Stimulated activated CD8-positive, alpha-beta memory T cell treated with anti-CD3 and anti-CD28 coated beads, Interleukin-15, amount 100 ng/mL, for 48 hours (primary cell): ENCODE measurements around the gene LGALS7B.
"Not testable (repeated sequence)": the region's sequence is repeated elsewhere in the genome, so short reads cannot be mapped to it uniquely, and the experiment has no call there.

Experiments used
- DNase-seq, 2 donors: peaks; one replicate each; pipeline ENCODE4 v3.0.0-alpha.2; 2020; ENCODE audit warnings: low read depth in 2 of 2

The LGALS7B gene

GRCh38 chr19:38796154-38796553 lies 7.2 kb downstream of the LGALS7B start:
- no peak for DNase-seq

DNA sequence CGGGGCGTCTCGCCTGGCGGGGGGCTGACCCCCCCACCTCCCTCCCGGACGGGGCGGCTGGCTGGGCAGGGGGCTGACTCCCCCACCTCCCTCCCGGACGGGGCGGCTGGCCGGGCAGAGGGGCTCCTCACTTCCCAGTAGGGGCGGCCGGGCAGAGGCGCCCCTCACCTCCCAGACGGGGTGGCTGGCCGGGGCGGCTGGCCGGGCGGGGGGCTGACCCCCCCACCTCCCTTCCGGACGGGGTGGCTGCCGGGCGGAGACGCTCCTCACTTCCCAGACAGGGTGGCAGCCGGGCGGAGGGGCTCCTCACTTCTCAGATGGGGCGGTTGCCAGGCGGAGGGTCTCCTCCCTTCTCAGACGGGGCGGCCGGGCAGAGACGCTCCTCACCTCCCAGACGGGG lies 8.8 kb downstream of the LGALS7B start:
- DNase-seq = not testable (repeated sequence)

GRCh38 chr19:38799104-38799503 lies 10.1 kb downstream of the LGALS7B start:
- no peak for DNase-seq

DNA sequence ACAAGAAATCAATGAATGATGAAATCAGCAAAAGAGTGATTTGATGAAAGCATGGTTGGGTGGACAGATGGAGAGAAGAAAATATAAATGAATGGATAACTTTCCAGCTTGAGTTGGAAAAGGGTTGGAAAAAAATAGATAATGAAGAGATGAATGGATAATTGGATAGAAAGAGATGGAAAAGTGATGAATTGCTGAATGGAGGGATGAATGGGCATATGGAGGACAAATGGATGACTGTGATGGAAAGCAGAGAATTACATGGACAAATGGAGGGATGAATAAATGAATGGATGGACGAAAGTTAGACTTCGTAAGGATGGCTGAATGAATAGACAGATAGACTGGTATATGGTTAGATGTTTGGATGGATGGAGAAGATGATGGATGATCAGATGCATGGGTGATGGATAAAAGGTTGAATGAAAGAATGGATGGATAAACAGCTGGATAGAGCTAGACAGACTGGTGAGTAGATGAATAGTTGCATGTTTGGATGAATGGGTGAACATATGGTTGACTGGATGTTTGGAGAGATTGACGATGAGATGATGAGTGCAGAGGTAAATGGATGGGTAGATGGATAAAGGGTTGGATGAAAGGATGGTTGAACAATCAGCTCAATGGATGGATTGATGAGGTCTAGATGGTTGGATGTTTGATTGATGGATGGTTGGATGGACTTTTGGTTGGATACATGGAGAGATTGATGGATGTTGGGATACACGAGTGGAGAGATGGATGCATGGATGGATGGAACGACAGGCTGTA lies 11.8 kb downstream of the LGALS7B start:
- no peak for DNase-seq

DNA sequence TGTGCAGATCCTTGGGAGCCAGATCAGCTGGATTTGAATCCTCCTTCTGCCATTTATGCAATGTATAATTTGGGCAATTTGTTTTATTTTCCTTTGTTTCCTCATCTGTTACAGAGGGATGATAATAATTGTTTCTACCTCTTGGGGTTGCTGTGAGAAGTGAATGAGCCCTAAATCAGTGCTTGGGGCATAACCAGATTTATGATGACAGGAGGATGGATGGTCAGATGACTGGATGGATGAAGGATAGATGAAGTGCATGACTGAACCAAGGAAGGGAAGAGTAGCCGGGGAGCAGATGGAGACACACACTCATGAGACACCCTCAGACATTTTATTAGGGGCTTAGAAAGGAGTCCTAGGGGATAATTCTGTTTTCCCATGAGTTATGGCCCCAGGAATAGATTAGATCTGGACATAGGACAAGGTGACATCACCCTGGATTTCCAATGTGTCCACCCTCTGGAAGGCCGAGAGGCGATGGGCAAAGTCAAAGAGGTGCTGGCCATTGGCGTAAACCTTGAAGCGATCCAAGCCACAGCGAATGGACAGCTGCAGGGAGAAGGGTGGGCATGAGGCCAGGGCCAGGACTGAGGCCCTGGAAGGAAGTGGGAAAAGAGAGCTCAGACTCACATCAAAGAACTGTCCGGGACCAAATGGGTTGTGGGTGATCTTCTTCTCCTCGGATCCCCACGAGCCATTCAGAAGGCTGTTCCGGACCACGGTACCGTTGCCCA lies 12.5 kb downstream of the LGALS7B start:
- no peak for DNase-seq

- DNase-seq = no peak
These were observed 14.5 kb downstream of the LGALS7B start for GRCh38 chr19:38803543-38803942.

GRCh38 chr19:38805180-38805579 lies 16.2 kb downstream of the LGALS7B start:
- DNase-seq = no peak

GRCh38 chr19:38806371-38806770 lies 17.4 kb downstream of the LGALS7B start:
- DNase-seq = no peak

DNA sequence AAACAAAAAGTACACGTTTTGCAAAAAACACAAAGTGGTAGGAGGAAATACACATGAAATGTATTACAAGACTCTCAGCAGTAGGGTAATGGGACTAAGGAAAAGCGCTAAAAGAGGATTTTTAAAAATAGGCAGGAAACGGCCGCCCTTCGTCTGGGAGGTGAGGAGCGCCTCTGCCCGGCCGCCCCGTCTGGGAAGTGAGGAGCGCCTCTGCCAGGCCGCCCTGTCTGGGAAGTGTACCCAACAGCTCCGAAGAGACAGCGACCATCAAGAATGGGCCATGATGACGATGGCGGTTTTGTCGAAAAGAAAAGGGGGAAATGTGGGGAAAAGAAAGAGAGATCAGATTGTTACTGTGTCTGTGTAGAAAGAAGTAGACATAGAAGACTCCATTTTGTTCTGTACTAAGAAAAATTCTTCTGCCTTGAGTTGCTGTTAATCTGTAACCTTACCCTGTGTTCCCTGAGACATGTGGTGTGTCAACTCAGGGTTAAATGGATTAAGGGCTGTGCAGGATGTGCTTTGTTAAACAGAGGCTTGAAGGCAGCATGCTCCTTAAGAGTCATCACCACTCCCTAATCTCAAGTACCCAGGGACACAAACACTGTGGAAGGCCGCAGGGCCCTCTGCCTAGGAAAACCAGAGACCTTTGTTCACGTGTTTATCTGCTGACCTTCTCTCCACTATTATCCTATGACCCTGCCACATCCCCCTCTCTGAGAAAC lies 18.5 kb downstream of the LGALS7B start:
- DNase-seq = not testable (repeated sequence)

GRCh38 chr19:38808741-38809140 lies 19.7 kb downstream of the LGALS7B start:
- no peak for DNase-seq

DNA sequence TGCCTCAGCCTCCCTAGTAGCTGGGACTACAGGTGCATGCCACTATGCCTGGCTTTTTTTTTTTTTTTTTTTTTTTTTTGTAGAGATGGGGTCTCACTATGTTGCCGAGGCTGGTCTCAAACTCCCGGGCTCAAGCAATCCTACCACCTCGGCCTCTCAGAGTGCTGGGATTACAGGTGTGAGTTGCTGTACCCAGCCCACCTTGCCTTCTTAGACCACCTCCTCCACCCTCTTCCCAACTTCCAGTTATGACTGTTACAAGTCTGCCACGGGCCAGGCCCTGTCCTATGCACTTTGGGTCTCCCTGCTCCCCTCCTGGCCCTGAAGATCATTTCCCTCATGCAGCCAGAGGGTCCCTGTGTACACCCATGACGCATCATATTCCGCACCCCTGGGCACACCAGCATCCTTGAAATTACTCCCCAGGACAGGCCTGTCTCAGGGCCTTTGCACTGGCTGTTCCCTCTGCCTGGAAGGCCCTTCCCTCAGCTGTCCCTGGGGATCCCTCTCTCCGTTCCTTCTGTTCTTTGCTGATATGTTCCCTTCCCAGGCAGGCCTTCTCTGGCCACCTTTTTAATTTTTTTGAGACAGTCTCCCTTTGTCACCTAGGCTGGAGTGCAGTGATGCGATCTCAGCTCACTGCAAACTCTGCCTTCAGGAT lies 20.7 kb downstream of the LGALS7B start:
- DNase-seq = no peak

DNA sequence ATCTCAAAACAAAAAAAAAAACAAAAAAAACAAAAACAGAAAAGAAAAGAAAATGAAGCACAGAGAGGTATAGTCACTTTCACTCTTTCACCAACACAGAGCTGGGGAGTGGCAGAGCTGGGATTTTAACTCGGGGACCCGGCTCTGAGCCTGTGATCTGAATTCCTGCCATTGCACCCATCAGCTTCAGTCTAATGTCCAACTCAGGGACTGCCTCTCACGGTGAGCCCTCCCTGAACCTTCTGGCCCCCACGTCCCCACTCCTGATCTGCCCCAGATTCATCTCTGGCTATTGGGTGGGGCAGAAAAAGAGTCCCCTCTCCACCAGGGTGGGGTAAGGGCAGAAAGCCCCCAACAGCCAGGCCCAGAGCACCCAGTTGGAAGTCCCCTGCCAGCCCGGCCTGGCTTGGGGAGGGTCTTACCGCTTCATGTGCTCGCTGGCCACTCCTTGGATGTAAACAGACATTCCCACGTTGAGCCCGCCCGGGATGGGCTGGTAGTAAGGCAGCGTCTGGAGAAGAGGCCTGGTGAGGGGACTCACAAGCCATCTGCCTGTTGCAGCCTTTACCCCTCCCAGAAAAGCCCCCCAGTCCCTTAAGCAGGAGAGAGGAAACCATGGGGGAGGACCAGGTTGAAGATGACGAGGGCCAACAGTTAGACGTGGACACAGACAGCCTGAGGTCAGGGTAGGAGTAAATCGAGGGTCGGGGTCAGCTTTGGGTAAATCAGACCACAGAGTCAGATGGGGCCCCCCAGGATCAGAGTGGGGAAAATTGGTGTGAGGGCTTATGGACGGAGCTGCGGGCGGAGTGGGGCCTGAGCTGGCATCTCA lies 23.2 kb downstream of the LGALS7B start:
- DNase-seq = no peak

DNA sequence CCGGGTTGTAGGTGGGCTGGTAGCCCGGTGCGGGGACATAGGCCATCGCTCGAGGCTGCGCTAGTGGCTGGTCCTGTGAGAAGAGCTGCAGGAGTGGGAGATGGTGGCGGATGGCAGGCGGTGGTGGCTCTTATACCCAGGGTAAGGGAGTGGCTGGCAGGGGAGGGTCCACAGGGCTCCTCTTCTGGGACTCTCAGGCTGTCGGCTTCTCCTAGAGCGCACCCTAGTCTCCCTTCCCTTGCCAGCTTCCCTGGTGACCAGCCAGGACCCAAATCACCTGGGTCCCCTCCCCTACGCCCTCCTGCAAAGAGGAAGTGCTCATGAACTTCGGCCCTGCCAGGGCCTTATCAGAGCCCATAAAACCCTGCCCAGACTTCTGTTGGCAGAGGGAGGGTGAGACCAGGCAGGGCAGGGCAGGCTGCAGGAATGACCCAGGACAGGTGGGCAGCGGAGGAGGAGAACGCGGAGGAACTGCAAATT lies 23.9 kb downstream of the LGALS7B start, which contains the start of gene LGALS4:
LGALS4 (minus strand) TSS at position 105 of the 480 bp plus-strand sequence; CDS start at position 46, 59 bp downstream.
- DNase-seq = no peak

- DNase-seq = no peak
These were observed 24.3 kb downstream of the LGALS7B start for GRCh38 chr19:38813323-38813722.

DNA sequence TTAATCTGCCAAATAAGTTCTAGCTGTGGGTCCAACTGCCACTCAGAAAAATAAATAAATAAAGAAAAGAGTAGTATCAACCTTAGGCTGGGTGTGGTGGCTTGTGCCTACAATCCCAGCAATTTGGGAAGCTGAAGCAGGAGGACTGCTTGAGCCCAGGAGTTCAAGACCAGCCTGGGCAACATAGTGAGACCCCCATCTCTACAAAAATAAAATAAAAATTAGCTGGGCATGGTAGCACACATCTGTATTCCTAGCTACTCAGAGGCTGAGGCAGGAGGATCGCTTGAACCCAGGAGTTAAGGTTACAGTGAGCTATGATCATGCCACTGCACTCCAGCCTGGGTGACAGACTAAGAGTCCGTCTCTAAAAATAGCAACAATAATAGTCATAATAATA lies 24.9 kb downstream of the LGALS7B start:
- DNase-seq = not testable (repeated sequence)

GRCh38 chr19:38815059-38816001 lies 26.3 kb downstream of the LGALS7B start:
- DNase-seq = no peak

DNA sequence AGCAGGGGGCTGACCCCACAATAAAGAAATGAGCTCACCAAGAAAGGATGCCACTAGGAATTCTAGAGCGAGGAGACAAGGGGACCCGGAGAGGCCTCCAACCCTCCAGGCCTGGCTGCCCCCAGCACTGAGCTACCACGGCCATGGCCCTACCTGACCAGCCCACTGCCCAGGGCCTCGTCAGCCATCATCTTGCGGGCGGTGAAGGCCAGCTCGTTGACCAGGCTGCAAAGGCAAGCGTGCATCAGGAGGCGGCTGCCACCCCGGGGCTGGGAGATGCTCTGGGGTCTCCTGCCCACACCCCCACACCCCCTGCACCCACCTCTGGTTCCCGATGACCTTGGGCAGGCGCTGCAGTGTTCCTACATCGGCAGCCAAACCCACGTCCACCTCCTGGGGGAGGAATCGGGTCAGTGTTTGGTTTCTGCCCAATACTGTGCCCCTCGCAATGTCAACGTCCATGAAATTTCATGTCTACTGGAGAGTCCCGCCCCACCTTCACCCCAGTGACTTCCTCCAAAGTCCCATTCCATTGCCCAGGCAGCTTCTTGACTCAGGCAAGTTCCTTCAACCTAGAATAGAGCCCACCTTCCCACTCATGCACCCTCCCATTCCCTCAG lies 27.2 kb downstream of the LGALS7B start:
- DNase-seq = no peak

DNA sequence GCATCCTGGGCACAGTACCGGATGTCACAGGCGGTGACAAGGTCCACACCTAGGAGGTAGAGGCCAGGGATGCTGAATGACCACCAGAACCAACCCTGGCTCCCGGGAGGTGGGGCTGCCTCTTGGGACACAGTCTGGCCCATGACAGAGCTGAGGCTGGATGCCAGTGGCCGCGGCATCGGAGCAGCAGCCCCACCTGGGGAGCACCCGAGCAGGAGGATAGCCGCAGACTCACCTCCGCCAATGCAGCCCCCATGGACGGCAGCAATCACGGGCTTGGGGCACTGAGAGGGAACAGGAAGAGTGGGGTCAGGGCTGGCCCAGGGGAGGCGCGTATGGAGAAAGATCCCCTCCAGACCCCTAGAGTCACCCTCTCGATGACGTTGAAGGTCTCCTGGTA lies 28.1 kb downstream of the LGALS7B start:
- DNase-seq = no peak

- no peak for DNase-seq
These were observed 30.4 kb downstream of the LGALS7B start for GRCh38 chr19:38819231-38819920.
